ENCODE measurements around the gene TMEM242. TPM values are rescaled to one million over a fixed set of nuclear protein-coding genes. Genes with fewer than 3 reads are reported as not detected.

TMEM242 gene
- total and polyA plus RNA-seq, 2 of the 13 experiments (the other 11 are each of a cell fraction or from before 2014, with no cell fraction given), result 5.6 to 11.1 TPM

GRCh38 chr6:157273756-157274470 is 49.4 kb downstream of the TMEM242 start:
- Histone ChIP-seq H3K4me3 (replicated peaks in 1 of 3; ENCODE audit: insufficient read depth in 1 of 3, low read depth in 2 of 3, low read length in 3 of 3) (peak overlapping the region; percentile 63 to 80 (median 66)), H3K36me3 (replicated peaks in 1 of 2; ENCODE audit: control insufficient read depth in 1 of 2, insufficient read depth in 2 of 2, low read length in 2 of 2) (no peaks in the 10 kb centered on the region), H3K4me2 (ENCODE audit: low read depth, low read length) (peak overlapping the region; percentile 84), H3K4me1 (ENCODE audit: insufficient read depth, low read length) (peaks cover 52% of the 10 kb centered on the region), H3K27ac (ENCODE audit: extremely low read length, insufficient read depth, low read length) (no peak overlapping the region), H3K9me3 (ENCODE audit: low read length) (no peaks in the 10 kb centered on the region), H4K20me1 (ENCODE audit: insufficient read depth, low read length) (no peaks in the 10 kb centered on the region), H3K9ac (ENCODE audit: insufficient read depth, low read depth, low read length) (peak overlapping the region; percentile 53; the same call in 1 of the 2 replicates), H3K27me3 (ENCODE audit: control insufficient read depth in 1 of 2, insufficient read depth in 2 of 2, low read length in 2 of 2) (peaks cover 2 to 12% of the 10 kb centered on the region in 2 experiments; a peak in 4 of 5 replicates), H3K79me2 (ENCODE audit: insufficient read depth, low read length) (no peaks in the 10 kb centered on the region), H2AFZ (ENCODE audit: low read length) (peak overlapping the region; percentile 64)
- ChIA-PET CTCF (ENCODE audit: low intra/inter-chr PET ratio, low total read pairs) (interaction anchor here (1.3 kb wide), 1 partner anchor 39 kb away, joined by 4 read pairs; no protein-coding TSS in a partner anchor), POLR2A (interaction anchor here (1.0 kb wide), 1 partner anchor 50 kb away, joined by 3 read pairs; the partner anchor contains the start of gene TMEM242)
- DNase-seq (ENCODE audit: low spot score) (peak; percentile 41), FAIRE-seq (peak; percentile 34), ATAC-seq (peak; percentile 76)
- intact Hi-C loops (cut with micrococcal nuclease; ENCODE audit: unreplicated experiment), result loop anchor here (2.0 to 5.0 kb wide), 4 partner anchors 39 to 242 kb away; no protein-coding TSS in a partner anchor
- in situ Hi-C loops (cut with HindIII; ENCODE audit: extremely low pct_ligation_motif_present, low pct_unique_long_range_greater_than_20kb), result loop anchor here (5.0 kb wide), 1 partner anchor 47 kb away; no protein-coding TSS in a partner anchor
- WGBS (ENCODE audit: low lambda C conversion rate), result 4% methylated on average over 23 of the region's 30 CpGs
- BruUV-seq (replicated peaks), result no TSS peak
- TF ChIP-seq ZXDC (CRISPR knock-in tag; IDR thresholded peaks at IDR 0.05) (0 out of 2 replicates have a peak, but pooled peaks have one; percentile 10), RBM39 (IDR thresholded peaks at IDR 0.05; ENCODE audit: low read depth, low read length, poor library complexity, severe bottlenecking) (no peak), ZNF776 (CRISPR knock-in tag; IDR thresholded peaks at IDR 0.05) (no peak; the same call in 1 of the 2 replicates), PRMT3 (CRISPR knock-in tag; IDR thresholded peaks at IDR 0.05; ENCODE audit: borderline replicate concordance, low read depth) (no peak), TSC22D2 (CRISPR knock-in tag; IDR thresholded peaks at IDR 0.05; ENCODE audit: borderline replicate concordance) (no peak), ZSCAN20 (CRISPR knock-in tag; IDR thresholded peaks at IDR 0.05; ENCODE audit: borderline replicate concordance) (no peak), FLYWCH1 (CRISPR knock-in tag; IDR thresholded peaks at IDR 0.05) (no peak), ZNF264 (CRISPR knock-in tag; IDR thresholded peaks at IDR 0.05) (no peak), ZKSCAN5 (CRISPR knock-in tag; IDR thresholded peaks at IDR 0.05) (no peak), ZSCAN12 (CRISPR knock-in tag; IDR thresholded peaks at IDR 0.05) (no peak), IRF1 (CRISPR knock-in tag; IDR thresholded peaks at IDR 0.05; ENCODE audit: low read depth) (no peak), MIER3 (CRISPR knock-in tag; IDR thresholded peaks at IDR 0.05; ENCODE audit: borderline replicate concordance) (0 out of 2 replicates have a peak, but pooled peaks have one; percentile 15), NFKBIZ (CRISPR knock-in tag; IDR thresholded peaks at IDR 0.05) (no peak), SMAD1 (CRISPR knock-in tag; IDR thresholded peaks at IDR 0.05; ENCODE audit: borderline replicate concordance, low read depth) (no peak), POLR2A (IDR thresholded peaks at IDR 0.05; ENCODE audit: insufficient read depth in 1 of 2, low read depth in 2 of 2, low read length in 2 of 2) (no peak), MNT (IDR thresholded peaks at IDR 0.05) (no peak), ZBTB7B (CRISPR knock-in tag; IDR thresholded peaks at IDR 0.05) (peak; percentile 58; the same call in 1 of the 2 replicates), MLLT10 (CRISPR knock-in tag; IDR thresholded peaks at IDR 0.05) (no peak), ZFP36L1 (CRISPR knock-in tag; IDR thresholded peaks at IDR 0.05) (no peak), NFYC (CRISPR knock-in tag; IDR thresholded peaks at IDR 0.05) (no peak)
